PC-3 (cell line): Measurements from ENCODE around the gene NBEAL1.

ENCODE experiments used
- EZH2 ChIP-seq: fragments of 300-600 bp; sonication (generic); IDR thresholded peaks from one replicate; pipeline ENCODE4 v1.6.1; 2017; ENCODE audit warnings: antibody characterized with exemption, mild to moderate bottlenecking, low read length; ENCODE audit not compliant: unreplicated experiment
- EZH2phosphoT487 ChIP-seq: fragments of 300-600 bp; sonication (generic); IDR thresholded peaks from 2 replicates; pipeline ENCODE4 v1.6.1; 2018; ENCODE audit warnings: mild to moderate bottlenecking, antibody characterized with exemption, low read length, borderline replicate concordance
- TF ChIP-seq, protein P1 (sequence below): fragments of 300-600 bp; sonication (generic); conservative IDR thresholded peaks from 2 replicates; pipeline ENCODE4 v1.5.1; 2017; ENCODE audit warnings: antibody characterized with exemption, low read depth, mild to moderate bottlenecking, low read length

DNA sequence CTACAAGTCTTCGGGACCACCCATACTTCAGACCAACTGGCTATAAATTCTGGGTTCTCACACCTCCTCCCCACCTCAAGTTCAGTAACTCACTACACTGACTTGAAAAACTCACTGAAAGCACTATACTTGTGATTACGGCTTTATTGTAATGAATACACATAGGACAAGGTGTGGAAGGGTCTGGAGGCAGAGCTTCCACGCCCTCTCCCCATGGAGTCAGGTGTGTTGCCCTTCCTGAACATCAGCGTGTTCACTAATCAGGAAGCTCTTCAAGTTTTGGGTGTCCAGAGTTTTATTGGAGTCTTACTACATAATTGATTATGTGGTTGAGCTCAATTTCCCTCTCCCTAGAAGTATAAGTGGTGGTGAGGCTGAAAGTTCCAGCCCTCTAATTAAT is 27.5 kb downstream of the NBEAL1 start:
- TF ChIP-seq, protein P1, sequence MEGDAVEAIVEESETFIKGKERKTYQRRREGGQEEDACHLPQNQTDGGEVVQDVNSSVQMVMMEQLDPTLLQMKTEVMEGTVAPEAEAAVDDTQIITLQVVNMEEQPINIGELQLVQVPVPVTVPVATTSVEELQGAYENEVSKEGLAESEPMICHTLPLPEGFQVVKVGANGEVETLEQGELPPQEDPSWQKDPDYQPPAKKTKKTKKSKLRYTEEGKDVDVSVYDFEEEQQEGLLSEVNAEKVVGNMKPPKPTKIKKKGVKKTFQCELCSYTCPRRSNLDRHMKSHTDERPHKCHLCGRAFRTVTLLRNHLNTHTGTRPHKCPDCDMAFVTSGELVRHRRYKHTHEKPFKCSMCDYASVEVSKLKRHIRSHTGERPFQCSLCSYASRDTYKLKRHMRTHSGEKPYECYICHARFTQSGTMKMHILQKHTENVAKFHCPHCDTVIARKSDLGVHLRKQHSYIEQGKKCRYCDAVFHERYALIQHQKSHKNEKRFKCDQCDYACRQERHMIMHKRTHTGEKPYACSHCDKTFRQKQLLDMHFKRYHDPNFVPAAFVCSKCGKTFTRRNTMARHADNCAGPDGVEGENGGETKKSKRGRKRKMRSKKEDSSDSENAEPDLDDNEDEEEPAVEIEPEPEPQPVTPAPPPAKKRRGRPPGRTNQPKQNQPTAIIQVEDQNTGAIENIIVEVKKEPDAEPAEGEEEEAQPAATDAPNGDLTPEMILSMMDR: no peak
- TF ChIP-seq EZH2 (no peak), EZH2phosphoT487 (no peak)
